Activated CD8-positive, alpha-beta T cell treated with anti-CD3 and anti-CD28 coated beads, Interleukin-2, amount 10 ng/mL, durations not matched to agents 7 days and 5 days (primary cell): ENCODE data around the gene TSHR. TPM values are rescaled to one million over a fixed set of nuclear protein-coding genes. Genes with fewer than 3 reads are reported as not detected.

ENCODE experiments used
- ATAC-seq: fragments of 150-1000 bp; cut with Tn5 transposase; one replicate; pipeline ENCODE4 v1.10.0; 2021; ENCODE audit warnings: moderate library complexity
- CTCF ChIA-PET: fragments of 350-600 bp; sonication (Branson Sonifier 250); formaldehyde crosslinking; loops from one replicate; lab custom pipeline; 2021; ENCODE audit warnings: antibody characterized with exemption; lab: Charles Lee
- POLR2A ChIA-PET: fragments of 350-600 bp; sonication (Branson Sonifier 250); formaldehyde crosslinking; loops from one replicate; lab custom pipeline; 2021; ENCODE audit warnings: antibody characterized with exemption; lab: Charles Lee
- DNase-seq: peaks from one replicate; pipeline ENCODE4 v3.0.0-alpha.2; 2020
- H3K27ac Mint-ChIP-seq: one replicate; pipeline ENCODE4 v1.8.0; 2021; ENCODE audit warnings: mild to moderate bottlenecking, mixed read lengths
- H3K27me3 Mint-ChIP-seq: one replicate; pipeline ENCODE4 v1.8.0; 2021; ENCODE audit warnings: low read depth, mixed read lengths
- H3K36me3 Mint-ChIP-seq: one replicate; pipeline ENCODE4 v1.8.0; 2021; ENCODE audit warnings: low read depth, mixed read lengths
- H3K4me1 Mint-ChIP-seq: one replicate; pipeline ENCODE4 v1.8.0; 2021; ENCODE audit warnings: low read depth, mixed read lengths
- H3K4me3 Mint-ChIP-seq: one replicate; pipeline ENCODE4 v1.8.0; 2021; ENCODE audit warnings: mild to moderate bottlenecking, mixed read lengths
- H3K9me3 Mint-ChIP-seq: one replicate; pipeline ENCODE4 v1.8.0; 2022; ENCODE audit warnings: mixed read lengths; ENCODE audit not compliant: insufficient read depth
- total RNA-seq, 2 experiments: library from RNA; stranded (reverse); gene quantifications; one replicate each; pipeline ENCODE4 v1.2.3, GENCODE V29; 2021

Gene TSHR
- total RNA-seq, 2 experiments from 2014 or later, result not detected

- Mint-ChIP-seq H3K4me3 (no peak overlapping the region), H3K9me3 (no peaks in the 10 kb centered on the region), H3K27me3 (peaks cover 32% of the 10 kb centered on the region), H3K4me1 (peaks cover 29% of the 10 kb centered on the region), H3K36me3 (no peaks in the 10 kb centered on the region), H3K27ac (no peak overlapping the region)
- ChIA-PET POLR2A (no interaction called here), CTCF (interaction anchor here (1.1 to 9.2 kb wide), 6 partner anchors 8 to 490 kb away, joined by 3 to 76 read pairs (median 4); partner anchors contain the start of gene TSHR)
- DNase-seq (no peak), ATAC-seq (no peak)
Observed at GRCh38 chr14:80974679-80975078, 19.3 kb downstream of the TSHR start.

GRCh38 chr14:80977221-80977620 lies 21.8 kb downstream of the TSHR start:
- Mint-ChIP-seq H3K27me3 (peaks cover 36% of the 10 kb centered on the region), H3K36me3 (no peaks in the 10 kb centered on the region), H3K9me3 (no peaks in the 10 kb centered on the region), H3K27ac (no peak overlapping the region), H3K4me3 (no peak overlapping the region), H3K4me1 (peaks cover 29% of the 10 kb centered on the region)
- ChIA-PET CTCF (interaction anchor here (0.6 to 9.2 kb wide), 11 partner anchors 8 to 193 kb away, joined by 3 to 76 read pairs (median 6); partner anchors contain the start of genes CEP128 and TSHR), POLR2A (interaction anchor here (1.3 to 1.5 kb wide), 2 partner anchors 35 to 46 kb away, joined by 3 to 4 read pairs; partner anchors contain the start of gene CEP128)
- no peak for ATAC-seq
- DNase-seq, result no peak

GRCh38 chr14:80978403-80978802 lies 23.0 kb downstream of the TSHR start:
- Mint-ChIP-seq H3K36me3 (no peaks in the 10 kb centered on the region), H3K27ac (peak overlapping the region; percentile 30), H3K9me3 (no peaks in the 10 kb centered on the region), H3K4me1 (peaks cover 28% of the 10 kb centered on the region), H3K4me3 (no peak overlapping the region), H3K27me3 (peaks cover 29% of the 10 kb centered on the region)
- peak; percentile 74 for ATAC-seq
- CTCF ChIA-PET, result interaction anchor here (0.7 to 9.2 kb wide), 11 partner anchors 10 to 115 kb away, joined by 3 to 76 read pairs (median 6); partner anchors contain the start of genes CEP128 and TSHR
- POLR2A ChIA-PET, result interaction anchor here (1.2 to 1.5 kb wide), 3 partner anchors 22 to 47 kb away, joined by 3 to 4 read pairs (median 3); partner anchors contain the start of gene CEP128
- DNase-seq, result peak; percentile 25

GRCh38 chr14:80979951-80980350 lies 24.5 kb downstream of the TSHR start:
- Mint-ChIP-seq H3K27me3 (peaks cover 23% of the 10 kb centered on the region), H3K27ac (no peak overlapping the region), H3K9me3 (no peaks in the 10 kb centered on the region), H3K36me3 (no peaks in the 10 kb centered on the region), H3K4me1 (peaks cover 21% of the 10 kb centered on the region), H3K4me3 (no peak overlapping the region)
- no peak for DNase-seq
- ChIA-PET POLR2A (interaction anchor here (0.6 kb wide), 1 partner anchor 21 kb away, joined by 3 read pairs; no protein-coding TSS in a partner anchor), CTCF (interaction anchor here (9.2 kb wide), 1 partner anchor 24 kb away, joined by 76 read pairs; the partner anchor contains the start of gene TSHR)
- ATAC-seq, result no peak

GRCh38 chr14:80981156-80981555 lies 25.7 kb downstream of the TSHR start:
- ChIA-PET CTCF (interaction anchor here (9.2 kb wide), 1 partner anchor 25 kb away, joined by 76 read pairs; the partner anchor contains the start of gene TSHR), POLR2A (interaction anchor here (0.6 kb wide), 1 partner anchor 465 kb away, joined by 3 read pairs; no protein-coding TSS in a partner anchor)
- Mint-ChIP-seq H3K4me3 (no peak overlapping the region), H3K36me3 (no peaks in the 10 kb centered on the region), H3K4me1 (peaks cover 27% of the 10 kb centered on the region), H3K27me3 (peaks cover 16% of the 10 kb centered on the region), H3K9me3 (no peaks in the 10 kb centered on the region), H3K27ac (no peak overlapping the region)
- DNase-seq, result no peak
- ATAC-seq, result no peak

GRCh38 chr14:80981673-80982072 lies 26.3 kb downstream of the TSHR start:
- H3K4me3 Mint-ChIP-seq, result no peak overlapping the region
- DNase-seq, result no peak
- H3K36me3 Mint-ChIP-seq, result no peaks in the 10 kb centered on the region
- POLR2A ChIA-PET, result interaction anchor here (0.6 kb wide), 1 partner anchor 466 kb away, joined by 3 read pairs; no protein-coding TSS in a partner anchor
- no peak overlapping the region for H3K27ac Mint-ChIP-seq
- CTCF ChIA-PET, result interaction anchor here (9.2 kb wide), 1 partner anchor 25 kb away, joined by 76 read pairs; the partner anchor contains the start of gene TSHR
- H3K4me1 Mint-ChIP-seq, result peaks cover 27% of the 10 kb centered on the region
- H3K9me3 Mint-ChIP-seq, result no peaks in the 10 kb centered on the region
- H3K27me3 Mint-ChIP-seq, result peaks cover 12% of the 10 kb centered on the region
- ATAC-seq, result no peak

GRCh38 chr14:80982711-80983110 lies 27.3 kb downstream of the TSHR start:
- Mint-ChIP-seq H3K4me1 (peaks cover 21% of the 10 kb centered on the region), H3K4me3 (no peak overlapping the region), H3K9me3 (no peaks in the 10 kb centered on the region), H3K27me3 (peaks cover 12% of the 10 kb centered on the region), H3K36me3 (no peaks in the 10 kb centered on the region), H3K27ac (no peak overlapping the region)
- ATAC-seq (no peak), DNase-seq (no peak)
- ChIA-PET POLR2A (no interaction called here), CTCF (interaction anchor here (8.6 kb wide), 1 partner anchor 26 kb away, joined by 268 read pairs; the partner anchor contains the start of gene TSHR)

GRCh38 chr14:80987235-80988032 lies 32.0 kb downstream of the TSHR start:
- Mint-ChIP-seq H3K4me3 (no peak overlapping the region), H3K27me3 (peaks cover 3% of the 10 kb centered on the region), H3K4me1 (peaks cover 6% of the 10 kb centered on the region), H3K27ac (no peak overlapping the region), H3K36me3 (no peaks in the 10 kb centered on the region), H3K9me3 (no peaks in the 10 kb centered on the region)
- ChIA-PET POLR2A (interaction anchor here (1.4 to 2.4 kb wide), 3 partner anchors 28 to 45 kb away, joined by 4 to 8 read pairs (median 6); partner anchors contain the start of genes CEP128 and TSHR), CTCF (interaction anchor here (0.6 to 8.6 kb wide), 47 partner anchors 10 to 931 kb away, joined by 3 to 268 read pairs (median 4); partner anchors contain the start of genes CEP128 and TSHR)
- DNase-seq (peak; percentile 77), ATAC-seq (peak; percentile 78)

- no peak overlapping the region for H3K4me3 Mint-ChIP-seq
- POLR2A ChIA-PET, result interaction anchor here (1.3 to 2.4 kb wide), 4 partner anchors 29 to 182 kb away, joined by 4 to 8 read pairs (median 6); partner anchors contain the start of genes CEP128 and TSHR
- peaks cover 6% of the 10 kb centered on the region for H3K4me1 Mint-ChIP-seq
- peaks cover 3% of the 10 kb centered on the region for H3K27me3 Mint-ChIP-seq
- ATAC-seq, result no peak
- DNase-seq, result no peak
- H3K9me3 Mint-ChIP-seq, result no peaks in the 10 kb centered on the region
- no peak overlapping the region for H3K27ac Mint-ChIP-seq
- no peaks in the 10 kb centered on the region for H3K36me3 Mint-ChIP-seq
- CTCF ChIA-PET, result interaction anchor here (1.1 to 8.6 kb wide), 16 partner anchors 9 to 476 kb away, joined by 3 to 268 read pairs (median 18); partner anchors contain the start of genes CEP128 and TSHR
Observed at GRCh38 chr14:80988192-80988591, 32.8 kb downstream of the TSHR start.

- Mint-ChIP-seq H3K9me3 (no peaks in the 10 kb centered on the region), H3K27me3 (peaks cover 1% of the 10 kb centered on the region), H3K36me3 (no peaks in the 10 kb centered on the region), H3K27ac (no peak overlapping the region), H3K4me3 (no peak overlapping the region), H3K4me1 (peaks cover 6% of the 10 kb centered on the region)
- ATAC-seq, result peak; percentile 47
- ChIA-PET POLR2A (interaction anchor here (1.3 to 2.0 kb wide), 2 partner anchors 29 to 181 kb away, joined by 4 to 5 read pairs; no protein-coding TSS in a partner anchor), CTCF (interaction anchor here (0.7 to 8.6 kb wide), 13 partner anchors 8 to 475 kb away, joined by 3 to 268 read pairs (median 18); partner anchors contain the start of genes CEP128 and TSHR)
- no peak for DNase-seq
Observed at GRCh38 chr14:80988735-80989429, 33.5 kb downstream of the TSHR start.

GRCh38 chr14:80992580-80992979 lies 37.2 kb downstream of the TSHR start:
- Mint-ChIP-seq H3K9me3 (no peaks in the 10 kb centered on the region), H3K4me3 (no peak overlapping the region), H3K36me3 (no peaks in the 10 kb centered on the region), H3K27me3 (peaks cover 13% of the 10 kb centered on the region), H3K27ac (no peak overlapping the region), H3K4me1 (no peaks in the 10 kb centered on the region)
- DNase-seq, result no peak
- no peak for ATAC-seq
- ChIA-PET CTCF (interaction anchor here (1.0 to 1.2 kb wide), 2 partner anchors 15 to 178 kb away, joined by 3 to 4 read pairs; no protein-coding TSS in a partner anchor), POLR2A (no interaction called here)
